ENCODE results near the gene JAK1. TPM values are rescaled to one million over a fixed set of nuclear protein-coding genes. Genes with fewer than 3 reads are reported as not detected.

JAK1 gene
- total and polyA plus RNA-seq, 9 of the 15 experiments (the other 6 are each of a cell fraction or from before 2014, with no cell fraction given) = 9.7 to 44.1 (median 42.5) TPM

DNA sequence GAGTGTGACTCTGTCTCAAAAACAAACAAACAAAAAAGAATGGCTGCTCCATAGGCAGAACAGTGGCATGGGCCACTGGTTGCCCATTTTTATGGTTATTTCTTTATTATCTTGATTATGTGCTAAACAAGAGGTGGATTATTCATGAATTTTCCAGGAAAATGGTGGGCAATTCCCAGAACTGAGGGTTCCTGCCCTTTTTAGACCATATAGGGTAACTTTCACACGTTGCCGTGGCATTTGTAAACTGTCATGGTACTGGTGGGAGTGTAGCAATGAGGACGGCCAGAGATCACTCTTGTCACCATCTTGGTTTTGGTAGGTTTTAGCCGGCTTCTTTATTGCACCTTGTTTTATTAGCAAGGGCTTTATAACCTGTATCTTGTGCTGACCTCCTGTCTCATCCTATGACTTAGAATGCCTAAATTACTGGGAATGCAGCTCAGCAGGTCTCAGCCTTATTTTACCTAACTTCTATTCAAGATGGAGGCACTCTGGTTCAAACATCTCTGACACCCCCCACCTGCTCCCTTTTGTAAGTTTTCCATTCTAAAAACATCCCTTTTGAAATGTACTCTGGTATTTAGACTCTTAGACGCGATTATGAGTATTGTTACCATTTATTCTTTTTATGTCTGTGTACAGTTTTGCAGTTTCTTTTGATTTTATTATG, 164.4 kb downstream of the JAK1 start (continued):
- TF ChIP-seq ZBTB11 (CRISPR knock-in tag; IDR thresholded peaks at IDR 0.05) = peak in 1 of 3 experiments; percentile 71; a peak in 2 of 6 replicates
- no peak for TF ChIP-seq MEF2A (IDR thresholded peaks at IDR 0.05; ENCODE audit: control insufficient read depth, low read depth, low read length)
- TF ChIP-seq LEF1 (IDR thresholded peaks at IDR 0.05) = no peak
- no peak for TF ChIP-seq EGR1 (conservative IDR thresholded peaks at IDR 0.05)
- peak; percentile 32; the same call in 1 of the 2 replicates for TF ChIP-seq NFE2L1 (tag; IDR thresholded peaks at IDR 0.05; ENCODE audit: borderline replicate concordance, low read depth)
- TF ChIP-seq, protein P1, sequence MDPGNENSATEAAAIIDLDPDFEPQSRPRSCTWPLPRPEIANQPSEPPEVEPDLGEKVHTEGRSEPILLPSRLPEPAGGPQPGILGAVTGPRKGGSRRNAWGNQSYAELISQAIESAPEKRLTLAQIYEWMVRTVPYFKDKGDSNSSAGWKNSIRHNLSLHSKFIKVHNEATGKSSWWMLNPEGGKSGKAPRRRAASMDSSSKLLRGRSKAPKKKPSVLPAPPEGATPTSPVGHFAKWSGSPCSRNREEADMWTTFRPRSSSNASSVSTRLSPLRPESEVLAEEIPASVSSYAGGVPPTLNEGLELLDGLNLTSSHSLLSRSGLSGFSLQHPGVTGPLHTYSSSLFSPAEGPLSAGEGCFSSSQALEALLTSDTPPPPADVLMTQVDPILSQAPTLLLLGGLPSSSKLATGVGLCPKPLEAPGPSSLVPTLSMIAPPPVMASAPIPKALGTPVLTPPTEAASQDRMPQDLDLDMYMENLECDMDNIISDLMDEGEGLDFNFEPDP (CRISPR knock-in tag; IDR thresholded peaks at IDR 0.05) = no peak
- no peak for TF ChIP-seq OTX1 (CRISPR knock-in tag; IDR thresholded peaks at IDR 0.05)
- TF ChIP-seq NCOA1 (IDR thresholded peaks at IDR 0.05; ENCODE audit: low read depth) = no peak
- TF ChIP-seq BDP1 (IDR thresholded peaks at IDR 0.05; ENCODE audit: insufficient read depth, insufficient read length) = no peak
- TF ChIP-seq PHF21A (IDR thresholded peaks at IDR 0.05; ENCODE audit: borderline replicate concordance, low read depth) = no peak
- TF ChIP-seq E2F3 (CRISPR knock-in tag; IDR thresholded peaks at IDR 0.05) = no peak
- TF ChIP-seq RNF219 (CRISPR knock-in tag; IDR thresholded peaks at IDR 0.05) = no peak
- TF ChIP-seq HEY1 (CRISPR knock-in tag; IDR thresholded peaks at IDR 0.05; ENCODE audit: borderline replicate concordance) = no peak
- TF ChIP-seq CHD2 (IDR thresholded peaks at IDR 0.05; ENCODE audit: low read depth, low read length) = no peak
- TF ChIP-seq NR4A1 (CRISPR knock-in tag; IDR thresholded peaks at IDR 0.05) = no peak
- peak; percentile 96 for TF ChIP-seq NR4A1 (tag; IDR thresholded peaks at IDR 0.05)
- TF ChIP-seq, protein P2, sequence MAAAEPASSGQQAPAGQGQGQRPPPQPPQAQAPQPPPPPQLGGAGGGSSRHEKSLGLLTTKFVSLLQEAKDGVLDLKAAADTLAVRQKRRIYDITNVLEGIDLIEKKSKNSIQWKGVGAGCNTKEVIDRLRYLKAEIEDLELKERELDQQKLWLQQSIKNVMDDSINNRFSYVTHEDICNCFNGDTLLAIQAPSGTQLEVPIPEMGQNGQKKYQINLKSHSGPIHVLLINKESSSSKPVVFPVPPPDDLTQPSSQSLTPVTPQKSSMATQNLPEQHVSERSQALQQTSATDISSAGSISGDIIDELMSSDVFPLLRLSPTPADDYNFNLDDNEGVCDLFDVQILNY (CRISPR knock-in tag; IDR thresholded peaks at IDR 0.05) = no peak
- TF ChIP-seq ZBTB49 (CRISPR knock-in tag; IDR thresholded peaks at IDR 0.05; ENCODE audit: borderline replicate concordance) = no peak

All from K562 (cell line).